Ovary (tissue), 9 donors: ENCODE measurements around the gene CDK5RAP1. TPM values are rescaled to one million over a fixed set of nuclear protein-coding genes. Genes with fewer than 3 reads are reported as not detected.

Experiments used
- DNase-seq, 5 donors: peaks; one replicate each; pipeline ENCODE4 v3.0.0-alpha.2; 2019 to 2020
- H3K27ac ChIP-seq, 2 donors: fragments of 200-600 bp; one replicate each; pipeline versions ENCODE4 v1.5.1 to v1.8.0; 2019 to 2022
- H3K27me3 ChIP-seq: fragments of 200-600 bp; one replicate; pipeline ENCODE4 v1.8.0; 2022
- H3K36me3 ChIP-seq: fragments of 200-600 bp; sonication (generic); one replicate; pipeline ENCODE4 v1.5.1; 2019
- H3K4me1 ChIP-seq: one replicate; pipeline ENCODE4 v1.8.1; 2013; ENCODE audit warnings: mild to moderate bottlenecking, moderate library complexity; ENCODE audit not compliant: insufficient read depth
- H3K4me3 ChIP-seq: fragments of 200-600 bp; sonication (generic); one replicate; pipeline ENCODE4 v1.5.1; 2017
- H3K9me3 ChIP-seq, 2 donors: fragments of 200-600 bp in 1 of 2; sonication (generic) in 1 of 2; one replicate each; pipeline versions ENCODE4 v1.5.1 to v1.8.1; 2013 to 2019; ENCODE audit warnings: mild to moderate bottlenecking in 1 of 2, moderate library complexity in 1 of 2
- CTCF ChIP-seq, 3 donors: fragments of 450-650 bp in 2 of 3; fragments of 200-600 bp in 1 of 3; IDR thresholded peaks; one replicate each; pipeline versions ENCODE4 v1.5.1 to v1.8.0; 2016 to 2022; ENCODE audit warnings: antibody characterized with exemption in 3 of 3, mild to moderate bottlenecking in 1 of 3
- EP300 ChIP-seq: sonication (generic); formaldehyde crosslinking; IDR thresholded peaks from one replicate; pipeline ENCODE4 v1.6.1; 2017; ENCODE audit warnings: antibody characterized with exemption
- POLR2A ChIP-seq: fragments of 450-650 bp; IDR thresholded peaks from one replicate; pipeline ENCODE4 v1.6.1; 2017; ENCODE audit warnings: antibody characterized with exemption, mild to moderate bottlenecking, moderate library complexity
- WGBS, 3 donors: extraction: QIAGEN DNeasy Blood & Tissue Kit in 1 of 3; methylation state at CpG; one replicate each; pipeline versions ENCODE4 v1.1.5 to v1.1.7; 2013 to 2017; 5-methylcytosine and 5-hydroxymethylcytosine counted together
- intact Hi-C, 4 donors: fragments of 100-400 bp; cut with DNase I; formaldehyde crosslinking; loops; one replicate each; pipeline versions ENCODE4 v1.11.0 to v1.15.1; 2022 to 2023
- polyA plus RNA-seq, 2 donors: library from polyadenylated mRNA; stranded (reverse); fragments of 200-250 nt in 1 of 2; fragments of 350-450 nt in 1 of 2; fragmentation: Illumina TruSeq in 1 of 2; extraction: RNeasy Lipid Tissue Mini Kit (QIAGEN cat#74804) in 1 of 2; gene quantifications; one replicate each; pipeline ENCODE4 v1.2.3, GENCODE V29; 2013 to 2014
- total RNA-seq, 7 donors: library from RNA; depleted of rRNA in 2 of 7; stranded (reverse); fragments of >200 nt in 2 of 7; fragmentation: NEBNext Ultra II Directional in 3 of 7; extraction: Animal tissue kit (Norgen Biotek cat#: 25700) in 3 of 7; gene quantifications; one replicate each; pipeline versions ENCODE4 v1.1.0 to v1.2.4, GENCODE V29; 2016 to 2023
- donor health status: DM: no; HTN: no; CAD: no; lungs with moderate emphysema.
- donor health status: DM: no; HTN: no; CAD: no.
- donor health status: Bipolar disorder and iron deficiency.
- donor health status: DM: yes; HTN: yes; CAD: no.
- donor health status: DM: no; HTN: no; CAD: no.
- donor health status: DM: yes; HTN: yes; CAD: no.

The CDK5RAP1 gene
- total and polyA plus RNA-seq, 9 donors: 17.3 to 31.9 (median 19.4) TPM

DNA sequence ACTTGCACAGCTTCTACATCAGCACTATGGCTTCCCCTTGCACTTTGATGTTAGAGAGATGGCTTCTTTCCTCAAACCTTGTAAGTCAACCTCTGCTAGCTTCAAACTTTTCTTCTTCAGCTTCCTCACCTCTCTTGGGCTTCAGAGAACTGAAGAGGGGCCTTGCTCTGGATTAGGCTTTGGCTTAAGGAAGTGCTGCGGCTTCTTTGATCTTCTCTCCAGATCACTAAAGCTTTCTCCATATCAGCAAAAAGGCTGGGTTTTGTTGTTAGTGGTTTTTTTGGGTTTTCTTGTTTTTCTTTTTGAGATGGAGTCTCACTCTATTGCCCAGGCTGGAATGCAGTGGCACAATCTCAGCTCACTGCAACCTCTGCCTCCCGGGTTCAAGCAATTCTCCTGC lies 24.0 kb downstream of the CDK5RAP1 start:
- 96 to 98% (median 98%) methylated on average over 2 of the region's 2 CpGs for WGBS, 3 donors
- DNase-seq: no peak
- Histone ChIP-seq H3K27ac (no peak overlapping the region), H3K4me3 (no peak overlapping the region), H3K4me1 (no peaks in the 10 kb centered on the region), H3K27me3 (no peaks in the 10 kb centered on the region), H3K9me3 (no peaks in the 10 kb centered on the region), H3K36me3 (no peaks in the 10 kb centered on the region)
- intact Hi-C loops: no loop called here
- no peak for TF ChIP-seq EP300
- no peak for TF ChIP-seq CTCF (IDR thresholded peaks at IDR 0.05)
- TF ChIP-seq POLR2A: no peak

DNA sequence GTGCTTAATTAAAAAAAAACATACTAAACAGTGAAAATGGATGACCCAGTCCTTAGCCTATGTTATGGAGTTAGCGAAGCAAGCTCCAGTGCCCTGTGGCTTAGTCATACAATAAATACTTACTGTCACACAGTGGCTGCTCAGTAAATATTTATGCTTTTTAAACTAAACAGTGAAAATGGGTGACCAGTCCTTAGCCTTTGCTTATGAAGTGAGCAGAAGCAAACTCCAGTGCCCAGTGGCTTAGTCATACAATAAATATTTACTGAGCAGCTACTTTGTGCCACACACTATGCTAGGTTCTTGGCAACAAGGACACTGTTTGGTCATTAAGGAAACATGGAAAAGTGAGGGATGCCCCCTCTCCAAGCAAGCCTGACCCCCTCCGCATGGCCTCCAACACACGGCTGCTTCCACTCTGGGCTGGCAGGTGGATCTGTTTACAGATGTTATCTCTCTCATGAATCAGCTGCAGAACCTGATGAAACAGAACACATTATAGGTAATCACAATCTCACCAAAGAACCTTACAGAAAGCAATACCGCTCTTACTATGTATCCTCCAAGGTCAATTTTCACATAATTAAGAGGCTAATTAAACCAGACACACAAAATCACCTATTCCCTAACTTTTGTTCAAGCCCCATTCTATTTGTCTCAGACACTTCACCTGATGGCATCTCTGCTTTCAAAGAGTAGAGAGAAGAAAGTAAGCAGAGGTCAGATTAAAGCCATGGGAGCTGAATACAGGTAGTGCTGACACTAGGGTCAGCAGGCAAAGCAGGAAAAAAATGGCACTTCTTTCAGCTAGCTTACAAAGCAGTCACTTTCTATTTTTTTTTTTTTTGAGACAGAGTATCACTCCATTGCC lies 27.3 kb downstream of the CDK5RAP1 start:
- DNase-seq: no peak
- H3K27ac ChIP-seq: no peak overlapping the region
- TF ChIP-seq CTCF (IDR thresholded peaks at IDR 0.05) (no peak), POLR2A (no peak), EP300 (no peak)
- no peaks in the 10 kb centered on the region for H3K36me3 ChIP-seq
- 88 to 92% (median 91%) methylated on average over 4 of the region's 4 CpGs for WGBS, 3 donors
- no peaks in the 10 kb centered on the region for H3K9me3 ChIP-seq
- H3K4me1 ChIP-seq: no peaks in the 10 kb centered on the region
- H3K4me3 ChIP-seq: no peak overlapping the region
- intact Hi-C loops: no loop called here
- H3K27me3 ChIP-seq: no peaks in the 10 kb centered on the region

GRCh38 chr20:33372993-33373441 lies 28.3 kb downstream of the CDK5RAP1 start:
- H3K27ac ChIP-seq: no peak overlapping the region
- TF ChIP-seq POLR2A (no peak), EP300 (no peak), CTCF (IDR thresholded peaks at IDR 0.05) (no peak)
- no peaks in the 10 kb centered on the region for H3K9me3 ChIP-seq
- no peaks in the 10 kb centered on the region for H3K4me1 ChIP-seq
- DNase-seq: no peak
- no peaks in the 10 kb centered on the region for H3K27me3 ChIP-seq
- H3K36me3 ChIP-seq: no peaks in the 10 kb centered on the region
- no peak overlapping the region for H3K4me3 ChIP-seq
- WGBS, 3 donors: 83 to 96% (median 90%) methylated on average over 4 of the region's 4 CpGs
- intact Hi-C loops: no loop called here

GRCh38 chr20:33370291-33370690 lies 31.0 kb downstream of the CDK5RAP1 start:
- Histone ChIP-seq H3K4me1 (no peaks in the 10 kb centered on the region), H3K9me3 (no peaks in the 10 kb centered on the region), H3K27me3 (no peaks in the 10 kb centered on the region), H3K36me3 (no peaks in the 10 kb centered on the region), H3K4me3 (no peak overlapping the region), H3K27ac (no peak overlapping the region)
- intact Hi-C loops: no loop called here
- no peak for DNase-seq
- WGBS, 3 donors: 89 to 92% (median 89%) methylated on average over 8 of the region's 8 CpGs
- TF ChIP-seq CTCF (IDR thresholded peaks at IDR 0.05): no peak
- no peak for TF ChIP-seq POLR2A
- TF ChIP-seq EP300: no peak
